Germinal center (tissue), 1 donor: ENCODE measurements around the gene NQO2.
"Not testable (repeated sequence)": the region's sequence is repeated elsewhere in the genome, so short reads cannot be mapped to it uniquely, and the experiment has no call there.

ENCODE experiments used
- DNase-seq: peaks from one replicate; pipeline ENCODE4 v3.0.0; 2012; ENCODE audit warnings: mixed read lengths, low spot score

The NQO2 gene

GRCh38 chr6:2989332-2990247 is 10.1 kb upstream of the NQO2 start:
- peak; percentile 74 for DNase-seq

GRCh38 chr6:2990248-2990931 is 9.3 kb upstream of the NQO2 start:
- no peak for DNase-seq

DNA sequence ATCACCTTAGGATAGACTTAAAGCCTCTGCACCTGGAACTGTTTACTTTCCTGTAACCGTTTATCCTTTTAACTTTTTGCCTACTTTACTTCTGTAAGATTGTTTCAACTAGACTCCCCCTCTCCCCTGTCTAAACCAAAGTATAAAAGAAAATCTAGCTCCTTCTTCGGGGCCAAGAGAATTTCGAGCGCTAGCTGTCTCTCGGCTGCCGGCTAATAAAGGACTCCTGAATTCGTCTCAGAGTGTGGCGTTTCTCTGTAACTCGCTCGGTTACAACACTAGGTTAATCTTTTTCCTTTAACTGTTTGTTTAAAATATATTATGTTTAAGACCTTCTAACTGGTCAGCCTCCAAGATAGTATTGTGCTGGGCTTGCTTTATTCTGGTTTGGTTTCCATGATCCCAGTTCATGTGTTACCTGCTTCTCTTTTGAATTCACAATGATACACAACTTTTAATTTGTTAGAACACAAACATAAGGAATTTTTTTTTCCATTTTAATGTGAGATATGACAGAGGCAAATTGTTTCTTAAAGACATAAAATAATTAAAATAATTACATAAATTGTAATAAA is 8.7 kb upstream of the NQO2 start:
- DNase-seq, result no peak

DNA sequence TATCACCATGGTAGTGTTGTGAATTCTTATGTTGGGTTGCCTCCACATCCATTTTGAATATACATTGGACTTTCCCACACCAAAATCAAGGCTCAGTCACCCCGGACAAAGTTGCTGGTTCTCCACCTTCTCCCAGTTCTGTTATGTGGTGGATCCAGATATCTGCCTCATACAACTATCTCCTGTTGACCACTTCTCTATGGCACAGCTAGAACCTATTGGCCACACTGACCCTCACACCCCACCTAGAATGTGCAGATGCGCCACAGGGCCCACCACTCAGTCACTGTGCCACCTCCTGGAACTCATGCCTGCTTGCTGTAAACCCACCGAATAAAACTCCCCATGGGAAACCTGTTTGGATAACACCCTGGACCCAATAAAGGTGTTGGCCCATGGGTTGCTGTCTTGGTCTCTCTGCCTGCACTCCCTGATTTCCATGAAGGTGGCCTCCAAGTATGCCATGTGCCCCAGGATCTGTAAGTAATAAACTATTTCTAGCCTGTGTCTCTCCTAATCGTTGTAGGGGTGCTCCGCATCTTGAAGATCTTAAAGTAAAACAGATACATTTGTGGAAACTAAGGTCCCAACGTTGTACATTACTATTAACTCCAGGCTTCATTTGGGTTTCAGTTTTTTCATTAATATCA is 7.2 kb upstream of the NQO2 start:
- DNase-seq, result no peak

DNA sequence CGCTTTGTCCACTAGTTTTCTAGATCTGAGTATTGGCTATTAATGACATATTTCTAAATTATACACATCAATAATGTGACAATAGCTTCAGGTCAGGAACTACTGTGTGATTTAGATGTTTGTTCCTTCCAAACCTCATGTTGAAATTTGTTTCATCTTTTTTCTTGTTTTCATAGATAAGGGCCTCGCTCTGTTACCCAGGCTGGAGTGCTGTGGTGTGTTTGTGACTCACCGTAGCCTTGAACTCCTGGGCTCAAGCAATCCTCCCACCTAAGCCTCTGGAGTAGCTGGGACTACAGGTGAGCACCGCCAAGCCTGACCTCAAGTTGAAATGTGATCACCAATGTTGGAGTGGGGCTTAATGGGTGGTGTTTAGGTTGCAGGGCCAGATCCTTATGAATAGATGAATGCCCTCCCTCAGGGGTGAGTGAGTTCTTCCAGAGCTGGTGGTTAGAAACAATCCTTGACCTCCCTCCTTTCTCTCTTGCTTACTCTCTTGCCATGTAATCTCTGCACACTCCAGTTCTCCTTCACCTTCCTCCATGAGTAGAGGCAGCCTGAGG is 5.9 kb upstream of the NQO2 start:
- no peak for DNase-seq

DNA sequence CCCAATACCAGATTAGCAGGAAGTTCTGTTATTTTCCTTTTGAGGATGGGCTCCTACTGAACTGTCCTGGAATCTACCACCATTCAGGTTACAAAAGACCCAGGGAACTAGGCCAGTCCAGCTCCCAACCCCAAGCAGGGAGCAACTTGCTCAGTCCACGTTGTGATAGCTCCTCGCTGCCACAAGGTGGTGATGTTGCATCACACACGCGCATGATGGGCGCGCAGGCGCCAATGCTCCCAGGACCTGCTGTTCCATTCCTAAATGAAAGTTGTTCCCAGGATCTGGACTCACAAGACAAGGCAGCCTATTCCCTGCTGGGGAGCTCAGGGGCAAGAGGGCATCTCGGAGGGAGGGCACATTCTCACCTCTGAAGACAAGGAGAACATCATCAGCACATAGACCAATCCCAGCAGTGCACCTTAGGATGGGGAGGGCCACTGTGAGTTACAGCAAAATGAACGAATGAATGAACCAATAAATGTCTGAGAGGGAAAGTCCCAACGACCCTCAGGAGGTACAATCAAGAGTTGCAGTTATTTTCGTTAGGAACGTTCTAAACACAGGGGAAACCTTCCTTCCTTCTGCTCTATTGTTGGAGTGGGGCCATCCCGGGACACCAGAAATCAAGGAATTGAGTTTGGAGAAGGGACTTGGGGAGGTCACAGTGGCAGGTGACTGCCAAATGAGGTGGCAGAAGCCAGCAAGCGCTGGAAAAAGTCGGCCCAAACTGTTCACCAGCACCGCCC is 1.3 kb upstream of the NQO2 start:
- not testable (repeated sequence) for DNase-seq

DNA sequence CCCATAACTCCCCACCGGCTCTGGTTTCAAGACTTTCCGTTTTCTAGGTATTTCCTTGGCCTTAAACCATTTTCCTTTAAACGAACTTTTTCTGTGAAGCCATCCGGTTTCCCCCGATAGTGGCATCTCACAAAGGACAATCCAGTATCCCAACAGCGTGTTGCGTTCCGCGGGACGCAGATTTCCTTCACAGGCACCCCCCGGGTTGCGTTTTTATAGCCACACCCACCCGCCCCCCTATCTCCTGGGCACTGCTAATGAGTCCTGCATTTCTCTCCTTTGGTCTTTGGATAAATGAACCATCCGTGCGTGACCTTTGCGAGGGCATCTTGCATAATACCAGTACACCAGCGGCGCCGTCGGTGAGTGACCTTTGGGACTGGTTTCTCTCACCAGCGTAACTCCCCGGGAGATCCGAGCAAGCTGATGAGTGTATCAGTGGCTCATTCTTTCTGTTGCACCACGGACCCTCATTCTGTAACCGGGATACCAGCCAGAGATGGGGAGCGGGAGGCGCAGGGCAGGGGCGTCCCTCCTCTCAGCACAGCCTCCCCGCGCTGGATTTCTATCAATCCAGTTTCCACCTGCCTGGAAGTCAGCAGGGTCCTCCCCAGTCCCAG is 586 bp upstream of the NQO2 start:
- peak; percentile 11 for DNase-seq

- DNase-seq, result no peak
Measured at GRCh38 chr6:3001146-3001772, 1.6 kb downstream of the NQO2 start.

DNA sequence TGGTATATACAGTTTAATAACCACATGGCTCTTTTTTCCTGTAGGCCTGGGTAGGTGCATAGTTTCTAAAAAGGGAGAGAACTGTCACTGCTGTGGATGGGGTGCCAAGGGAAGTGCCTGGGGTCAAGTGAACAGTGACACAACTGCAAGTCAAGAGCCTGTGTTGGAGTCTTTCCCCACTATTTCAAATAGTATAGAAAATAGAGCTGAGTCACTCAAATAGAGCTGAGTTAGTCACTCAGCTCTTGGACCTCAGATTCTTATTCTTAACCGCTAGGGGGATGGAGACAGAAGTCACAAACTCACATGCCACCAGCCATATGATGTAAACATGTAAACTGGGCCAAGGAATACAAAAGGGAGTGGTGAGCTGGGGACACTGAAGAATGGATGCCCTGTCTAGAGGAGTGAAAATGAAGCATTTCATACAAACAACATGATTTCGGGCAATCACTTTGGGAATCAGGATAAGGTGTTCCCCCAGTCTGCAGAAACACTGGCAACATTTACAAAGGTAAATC is 2.1 kb downstream of the NQO2 start:
- DNase-seq, result peak; percentile 33

DNA sequence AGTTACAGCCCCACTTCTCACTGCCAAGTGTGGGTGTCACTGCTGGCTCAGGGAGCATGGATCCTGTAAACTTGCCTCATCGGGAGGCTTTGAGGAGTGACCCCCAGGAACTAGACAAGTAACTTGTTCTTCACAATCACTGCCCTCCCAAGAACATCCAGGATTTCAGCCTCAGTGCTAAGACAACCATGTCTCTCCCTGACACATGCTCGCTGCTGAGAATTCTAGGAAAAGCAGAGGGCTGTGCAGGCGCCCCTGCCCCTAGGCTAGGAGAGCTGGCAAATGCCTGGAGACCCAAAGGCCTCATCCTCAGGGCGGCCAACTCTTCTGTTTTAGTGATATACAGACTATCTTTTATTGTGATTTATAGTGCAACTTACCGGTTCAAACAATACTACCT is 3.5 kb downstream of the NQO2 start:
- not testable (repeated sequence) for DNase-seq

DNA sequence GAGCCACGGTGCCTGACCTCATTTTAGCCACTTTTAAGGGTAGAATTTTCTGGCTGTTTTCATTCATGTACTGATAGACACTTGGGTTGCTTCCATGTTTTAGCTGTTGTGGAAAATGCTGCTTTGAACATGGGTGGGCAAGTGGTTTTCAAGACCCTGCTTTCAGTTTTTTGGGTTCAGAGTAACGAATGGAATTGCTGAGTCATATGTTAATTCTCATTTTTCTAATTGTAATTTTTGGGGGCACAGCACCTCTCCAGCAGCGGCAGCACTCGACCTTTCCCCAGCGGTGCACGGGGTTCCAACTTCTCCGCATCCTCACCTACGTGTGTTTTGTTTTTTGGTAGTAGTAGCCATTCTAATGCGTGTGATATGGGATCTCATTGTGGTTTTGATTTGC is 5.4 kb downstream of the NQO2 start:
- DNase-seq, result no peak

- no peak for DNase-seq
Measured at GRCh38 chr6:3005874-3006273, 6.2 kb downstream of the NQO2 start.

GRCh38 chr6:3006476-3006875 is 6.8 kb downstream of the NQO2 start:
- no peak for DNase-seq

GRCh38 chr6:3007571-3007970 is 7.9 kb downstream of the NQO2 start:
- no peak for DNase-seq

- not testable (repeated sequence) for DNase-seq
Measured at GRCh38 chr6:3008712-3009265, 9.1 kb downstream of the NQO2 start.

DNA sequence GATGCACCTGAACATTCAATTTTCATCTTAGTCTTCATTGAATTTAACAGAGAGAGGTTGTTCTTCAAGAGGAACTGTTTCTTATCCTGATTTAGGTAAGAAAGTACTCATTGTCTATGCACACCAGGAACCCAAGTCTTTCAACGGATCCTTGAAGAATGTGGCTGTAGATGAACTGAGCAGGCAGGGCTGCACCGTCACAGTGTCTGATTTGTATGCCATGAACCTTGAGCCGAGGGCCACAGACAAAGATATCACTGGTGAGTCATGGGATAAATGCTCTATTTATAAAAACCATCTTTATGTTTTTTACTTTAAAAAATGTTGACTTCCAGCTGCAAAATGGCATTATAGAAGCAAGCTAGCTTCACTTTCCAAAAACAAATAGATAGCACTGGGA is 10.2 kb downstream of the NQO2 start:
- DNase-seq, result no peak

DNA sequence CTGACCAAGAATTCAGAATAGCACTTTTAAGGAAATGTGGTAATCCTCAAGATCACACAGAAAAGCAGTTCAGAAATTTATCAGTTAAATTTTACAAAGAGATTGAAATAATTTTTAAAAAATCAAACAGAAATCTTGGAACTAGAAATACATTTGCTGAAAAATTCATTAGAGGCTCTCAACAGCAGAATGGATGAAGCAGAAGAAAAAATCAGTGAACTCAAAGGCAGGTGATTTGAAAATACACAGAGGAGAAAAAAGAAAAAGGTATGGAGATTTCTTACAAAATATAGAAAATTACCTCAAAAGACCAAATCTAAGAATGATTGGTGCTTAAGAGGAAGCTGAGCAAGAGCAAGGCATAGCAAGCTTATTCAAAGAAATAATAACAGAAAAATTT is 11.5 kb downstream of the NQO2 start:
- DNase-seq, result no peak

- DNase-seq, result no peak
Measured at GRCh38 chr6:3011592-3011991, 11.9 kb downstream of the NQO2 start.

- no peak for DNase-seq
Measured at GRCh38 chr6:3013486-3013885, 13.8 kb downstream of the NQO2 start.
